H1 (cell line): ENCODE results near the gene HSD17B1. TPM values are rescaled to one million over a fixed set of nuclear protein-coding genes. Genes with fewer than 3 reads are reported as not detected.

ENCODE experiments used
- CREB1 ChIP-seq: IDR thresholded peaks from 2 replicates; pipeline ENCODE4 v1.6.1; 2012; ENCODE audit warnings: inconsistent platforms
- CTCF ChIP-seq, 3 experiments: IDR thresholded peaks; 1 replicate in 2 of 3; 2 replicates in 1 of 3; pipeline versions ENCODE4 v1.5.1 to v1.6.1; 2011; ENCODE audit warnings: low read length in 3 of 3, mild to moderate bottlenecking in 3 of 3, inconsistent platforms in 2 of 3, low read depth in 1 of 3, moderate library complexity in 1 of 3; ENCODE audit not compliant: insufficient read depth in 1 of 3; ENCODE audit errors: control extremely low read depth in 1 of 3
- HDAC6 ChIP-seq: IDR thresholded peaks from one replicate; pipeline ENCODE4 v1.7.1; 2012; ENCODE audit warnings: low read depth, mild to moderate bottlenecking, inconsistent platforms, low read length, moderate library complexity
- KDM1A ChIP-seq: fragments of 200-600, 300-600 bp; sonication (generic); IDR thresholded peaks from 2 replicates; pipeline ENCODE4 v1.7.1; 2016; ENCODE audit warnings: mild to moderate bottlenecking, low read length, borderline replicate concordance
- polyA plus RNA-seq, 7 experiments: library from polyadenylated mRNA; depleted of rRNA in 3 of 7; stranded (reverse) in 5 of 7; unstranded in 2 of 7; fragments of >200 nt in 5 of 7; fragments of 200-250 nt in 2 of 7; gene quantifications; 1 replicate in 5 of 7; 2 replicates in 1 of 7; 4 replicates in 1 of 7; pipeline versions ENCODE4 v1.2.1 to v1.2.3, GENCODE V29; 2011 to 2013; ENCODE audit warnings: missing spikeins in 2 of 7, mixed read lengths in 2 of 7
- total RNA-seq: library from RNA; stranded (reverse); fragmentation: NEBNext Ultra II Directional; extraction: Animal tissue kit (Norgen Biotek cat#: 25700); gene quantifications from 2 replicates; pipeline ENCODE4 v1.2.1, GENCODE V29; 2021

HSD17B1 gene
- total and polyA plus RNA-seq, 2 of the 8 experiments (the other 6 are each of a cell fraction or from before 2014, with no cell fraction given): 0.88 to 1.0 TPM

DNA sequence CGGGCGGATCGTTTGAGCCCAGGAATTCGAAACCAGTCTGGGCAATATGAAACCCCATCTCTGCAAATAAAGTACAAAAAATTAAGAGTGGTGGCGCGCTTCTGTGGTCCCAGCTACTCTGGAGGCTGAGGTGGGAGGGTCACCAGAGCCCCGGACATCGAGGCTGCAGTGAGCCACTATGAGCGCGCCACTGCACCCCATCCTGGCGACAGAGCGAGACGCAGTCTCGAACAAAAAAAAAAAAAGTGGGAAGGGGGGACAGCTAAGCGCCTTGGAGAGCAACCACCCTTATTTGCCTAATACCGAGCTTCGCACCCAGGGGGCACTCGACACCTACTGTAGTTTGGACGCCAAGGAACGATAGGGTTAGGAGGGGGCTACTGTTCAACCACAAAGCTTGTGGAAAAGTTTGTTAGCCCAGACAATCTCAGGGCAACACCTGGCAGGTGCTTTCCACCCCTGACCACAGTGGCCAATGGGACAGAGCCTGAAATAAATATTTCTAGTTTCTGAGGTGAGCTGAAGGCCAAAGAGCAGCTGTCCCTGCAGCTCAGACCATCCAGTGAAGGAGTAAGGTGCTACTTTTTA lies 25.7 kb downstream of the HSD17B1 start (continued):
- TF ChIP-seq CTCF (IDR thresholded peaks at IDR 0.05; ENCODE audit: control extremely low read depth in 1 of 3, insufficient read depth in 1 of 3, low read depth in 1 of 3, low read length in 3 of 3) (peak; percentile 71 to 83 (median 82)), HDAC6 (no peak), KDM1A (no peak), CREB1 (peak; percentile 77)
- TF ChIP-seq, all 59 proteins: peak for 6
